Measurements from ENCODE around the gene ATP2B2.

DNA sequence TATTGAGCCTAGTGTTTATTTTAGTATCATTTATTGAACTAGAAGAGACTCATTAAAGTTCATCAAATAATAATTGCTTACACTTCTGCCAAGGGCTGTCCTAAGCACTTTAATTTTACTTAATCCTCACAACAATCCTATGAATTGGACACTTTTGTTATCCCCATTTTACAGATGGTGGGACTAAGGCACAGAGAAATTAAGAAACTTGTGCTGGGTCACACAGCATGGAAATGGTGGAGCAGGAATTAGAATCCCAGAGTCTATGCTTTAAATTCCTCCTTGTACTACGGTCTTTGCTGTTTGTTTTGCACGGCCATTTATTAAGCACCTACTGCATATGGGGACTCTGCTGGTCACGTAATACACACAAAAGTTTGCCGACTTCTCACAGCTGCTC is 7.9 kb downstream of the ATP2B2 start:
- TF ChIP-seq, protein P1, sequence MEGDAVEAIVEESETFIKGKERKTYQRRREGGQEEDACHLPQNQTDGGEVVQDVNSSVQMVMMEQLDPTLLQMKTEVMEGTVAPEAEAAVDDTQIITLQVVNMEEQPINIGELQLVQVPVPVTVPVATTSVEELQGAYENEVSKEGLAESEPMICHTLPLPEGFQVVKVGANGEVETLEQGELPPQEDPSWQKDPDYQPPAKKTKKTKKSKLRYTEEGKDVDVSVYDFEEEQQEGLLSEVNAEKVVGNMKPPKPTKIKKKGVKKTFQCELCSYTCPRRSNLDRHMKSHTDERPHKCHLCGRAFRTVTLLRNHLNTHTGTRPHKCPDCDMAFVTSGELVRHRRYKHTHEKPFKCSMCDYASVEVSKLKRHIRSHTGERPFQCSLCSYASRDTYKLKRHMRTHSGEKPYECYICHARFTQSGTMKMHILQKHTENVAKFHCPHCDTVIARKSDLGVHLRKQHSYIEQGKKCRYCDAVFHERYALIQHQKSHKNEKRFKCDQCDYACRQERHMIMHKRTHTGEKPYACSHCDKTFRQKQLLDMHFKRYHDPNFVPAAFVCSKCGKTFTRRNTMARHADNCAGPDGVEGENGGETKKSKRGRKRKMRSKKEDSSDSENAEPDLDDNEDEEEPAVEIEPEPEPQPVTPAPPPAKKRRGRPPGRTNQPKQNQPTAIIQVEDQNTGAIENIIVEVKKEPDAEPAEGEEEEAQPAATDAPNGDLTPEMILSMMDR (IDR thresholded peaks at IDR 0.05), result no peak
- TF ChIP-seq POLR2A (IDR thresholded peaks at IDR 0.05), result no peak
